ENCODE measurements around the gene NRROS.
A peak's percentile ranks its signal among the peaks of the same experiment; 100 is the strongest.

Gene NRROS

GRCh38 chr3:196624907-196625306 lies 14.6 kb upstream of the NRROS start:
- TF ChIP-seq CTCF (IDR thresholded peaks at IDR 0.05; ENCODE audit: borderline replicate concordance, insufficient read depth, low read depth, low read length) = no peak
- H3K4me3 ChIP-seq (ENCODE audit: low read depth, low read length) = no peak overlapping the region

DNA sequence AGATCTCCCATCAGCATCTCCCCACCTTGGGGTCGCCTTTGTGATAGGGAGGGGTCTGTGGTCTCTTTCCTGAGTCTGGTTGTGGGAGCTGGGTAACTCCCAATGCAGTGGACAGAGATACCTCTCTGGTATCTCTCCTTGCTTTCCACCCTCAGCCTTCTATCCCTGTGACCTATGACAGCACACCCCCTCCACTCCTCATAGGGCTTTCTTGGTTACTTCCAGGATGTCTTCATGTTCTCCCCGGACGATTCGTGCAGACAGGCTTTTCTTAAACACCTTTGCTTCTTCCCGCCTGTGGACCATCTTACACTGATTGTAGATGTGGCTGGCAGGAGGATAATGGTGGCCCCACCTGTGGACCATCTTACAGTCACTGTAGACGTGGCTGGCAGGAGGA lies 14.2 kb upstream of the NRROS start:
- no peak overlapping the region for H3K4me3 ChIP-seq (ENCODE audit: low read depth, low read length)
- no peak for TF ChIP-seq CTCF (IDR thresholded peaks at IDR 0.05; ENCODE audit: borderline replicate concordance, insufficient read depth, low read depth, low read length)

GRCh38 chr3:196627918-196628231 lies 11.6 kb upstream of the NRROS start:
- H3K4me3 ChIP-seq (ENCODE audit: low read depth, low read length) = no peak overlapping the region
- TF ChIP-seq CTCF (IDR thresholded peaks at IDR 0.05; ENCODE audit: borderline replicate concordance, insufficient read depth, low read depth, low read length) = no peak

GRCh38 chr3:196629228-196629627 lies 10.3 kb upstream of the NRROS start:
- H3K4me3 ChIP-seq (ENCODE audit: low read depth, low read length) = no peak overlapping the region
- TF ChIP-seq CTCF (IDR thresholded peaks at IDR 0.05; ENCODE audit: borderline replicate concordance, insufficient read depth, low read depth, low read length) = no peak

GRCh38 chr3:196631682-196632045 lies 7.8 kb upstream of the NRROS start:
- H3K4me3 ChIP-seq (ENCODE audit: low read depth, low read length) = peak overlapping the region; percentile 72

DNA sequence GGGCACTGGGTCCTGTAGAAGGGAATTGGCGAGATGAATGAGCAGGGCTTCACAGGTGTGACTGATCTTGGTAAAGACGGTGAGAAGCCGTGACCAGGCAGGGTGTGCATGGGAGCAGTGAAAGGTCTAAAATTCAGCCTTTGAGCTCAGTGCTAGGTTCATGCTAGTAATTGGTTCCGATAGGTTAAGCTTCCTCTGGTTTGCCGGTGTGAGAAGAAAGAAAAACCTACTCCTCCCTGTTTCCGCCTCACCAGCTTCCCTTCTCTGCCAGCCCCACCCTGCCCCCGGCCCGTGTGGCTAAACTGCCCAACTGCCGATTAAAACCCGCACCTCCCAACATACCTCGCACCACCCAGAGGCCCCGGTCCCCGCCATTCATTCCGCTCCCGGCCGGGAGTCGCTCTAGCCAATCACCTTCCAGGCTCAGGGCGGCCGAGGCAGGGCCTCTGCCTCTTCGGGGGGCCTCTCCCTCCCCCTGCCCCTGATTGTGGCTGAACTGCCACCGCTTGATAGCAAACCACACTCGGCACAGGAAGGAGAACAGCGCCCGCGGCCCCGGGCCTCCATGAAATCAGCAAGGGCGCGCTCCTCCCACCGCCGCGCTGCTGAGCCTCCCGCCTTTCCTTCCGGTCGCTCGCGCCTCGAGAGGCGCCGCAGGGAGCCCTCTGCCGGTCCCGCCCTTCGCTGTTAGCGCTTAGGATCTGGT lies 7.3 kb upstream of the NRROS start:
- H3K4me3 ChIP-seq (ENCODE audit: low read depth, low read length) = peak overlapping the region; percentile 72
- TF ChIP-seq CTCF (IDR thresholded peaks at IDR 0.05; ENCODE audit: borderline replicate concordance, insufficient read depth, low read depth, low read length) = peak; percentile 56

More at GRCh38 chr3:196631682-196632045, 7.8 kb upstream of the NRROS start:
- TF ChIP-seq CTCF (IDR thresholded peaks at IDR 0.05; ENCODE audit: borderline replicate concordance, insufficient read depth, low read depth, low read length) = no peak

DNA sequence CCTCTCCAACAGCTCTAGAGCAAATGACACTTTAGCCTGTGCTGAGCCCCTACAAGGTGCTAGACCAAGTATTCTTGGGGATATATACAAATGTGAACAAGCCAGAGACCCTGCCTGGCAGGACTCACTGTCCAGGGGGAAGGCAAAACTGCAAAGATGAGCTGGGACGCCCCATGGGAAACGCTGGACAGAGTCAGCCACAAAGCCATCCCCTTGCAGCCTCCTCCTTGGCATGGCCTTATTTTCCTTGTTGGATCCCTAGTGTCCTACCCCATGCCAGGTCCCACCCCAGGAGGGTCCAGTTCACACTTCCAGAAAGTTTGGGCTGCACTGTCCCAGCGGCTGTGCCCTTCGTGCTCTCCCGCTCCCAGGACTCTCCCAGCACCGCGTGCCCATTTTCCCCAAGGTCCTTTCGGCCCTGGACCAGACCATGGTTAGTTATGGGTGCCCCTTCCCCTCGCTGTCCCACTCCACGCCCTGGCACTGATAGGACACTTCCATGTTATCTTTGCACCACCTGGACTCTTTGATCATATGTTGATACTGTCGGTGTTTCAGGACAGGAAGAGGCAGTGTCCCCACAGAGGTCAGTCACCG lies 5.8 kb upstream of the NRROS start:
- H3K4me3 ChIP-seq (ENCODE audit: low read depth, low read length) = peak overlapping the region; percentile 72

More for the DNA sequence above, 5.8 kb upstream of the NRROS start:
- no peak for TF ChIP-seq CTCF (IDR thresholded peaks at IDR 0.05; ENCODE audit: borderline replicate concordance, insufficient read depth, low read depth, low read length)

Data from GM12875 (cell line).